ENCODE results near the gene ZNF665.
"Not testable (repeated sequence)": the region's sequence is repeated elsewhere in the genome, so short reads cannot be mapped to it uniquely, and the experiment has no call there.

ZNF665 gene

GRCh38 chr19:53192771-53193534 lies at the start of gene ZNF665:
Gene ZNF665, minus strand, starts transcription at chr19:53193358. Its CDS starts 10,460 bp downstream, at chr19:53182898.
- Mint-ChIP-seq H3K4me1 (ENCODE audit: low read depth) (peaks cover 33% of the 10 kb centered on the region), H3K36me3 (ENCODE audit: low read depth) (peaks cover 46% of the 10 kb centered on the region), H3K9me3 (peaks cover 34% of the 10 kb centered on the region), H3K4me3 (peak within 1 kb of the TSS; percentile 77), H3K27me3 (peaks cover 3% of the 10 kb centered on the region), H3K27ac (peak within 1 kb of the TSS; percentile 91)
- intact Hi-C loops (cut with micrococcal nuclease): loop anchor here (5.0 to 10.0 kb wide), 4 partner anchors 36 to 228 kb away; partner anchors contain the start of genes ZNF347, ZNF525, ZNF816 and ZNF845

GRCh38 chr19:53237114-53237777 lies 44.1 kb upstream of the ZNF665 start:
- intact Hi-C loops (cut with micrococcal nuclease): no loop called here
- Mint-ChIP-seq H3K4me3 (no peak overlapping the region), H3K36me3 (ENCODE audit: low read depth) (peaks cover 42% of the 10 kb centered on the region), H3K27me3 (no peaks in the 10 kb centered on the region), H3K9me3 (peaks cover 98% of the 10 kb centered on the region), H3K27ac (no peak overlapping the region), H3K4me1 (ENCODE audit: low read depth) (no peaks in the 10 kb centered on the region)

DNA sequence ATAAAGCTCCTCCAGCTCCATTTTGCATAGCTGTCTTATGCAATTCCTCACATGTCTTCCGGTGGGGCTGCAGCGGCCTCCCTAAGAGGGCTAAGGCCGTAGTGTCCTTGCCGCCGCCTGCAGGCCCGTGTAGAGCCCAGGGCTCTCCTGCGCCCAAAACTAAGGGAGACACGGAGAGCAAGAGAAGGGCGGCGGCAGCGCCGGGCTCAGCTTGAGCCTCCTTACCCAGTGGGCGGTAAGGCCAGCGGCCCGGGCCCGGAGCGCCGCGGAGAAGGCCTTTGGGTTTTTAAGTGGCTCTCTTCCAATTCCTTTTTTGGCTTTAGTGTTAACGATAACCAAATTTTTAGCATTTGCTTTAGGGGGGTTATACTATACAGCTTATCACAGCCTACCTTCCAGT lies 31.4 kb upstream of the ZNF665 start:
- Mint-ChIP-seq H3K27ac (no peak overlapping the region), H3K9me3 (peaks cover 95% of the 10 kb centered on the region), H3K27me3 (no peaks in the 10 kb centered on the region), H3K4me3 (no peak overlapping the region), H3K36me3 (ENCODE audit: low read depth) (no peaks in the 10 kb centered on the region), H3K4me1 (ENCODE audit: low read depth) (no peaks in the 10 kb centered on the region)
- intact Hi-C loops (cut with micrococcal nuclease): no loop called here

GRCh38 chr19:53222716-53223115 lies 29.6 kb upstream of the ZNF665 start:
- H3K9me3 Mint-ChIP-seq: peaks cover 92% of the 10 kb centered on the region

DNA sequence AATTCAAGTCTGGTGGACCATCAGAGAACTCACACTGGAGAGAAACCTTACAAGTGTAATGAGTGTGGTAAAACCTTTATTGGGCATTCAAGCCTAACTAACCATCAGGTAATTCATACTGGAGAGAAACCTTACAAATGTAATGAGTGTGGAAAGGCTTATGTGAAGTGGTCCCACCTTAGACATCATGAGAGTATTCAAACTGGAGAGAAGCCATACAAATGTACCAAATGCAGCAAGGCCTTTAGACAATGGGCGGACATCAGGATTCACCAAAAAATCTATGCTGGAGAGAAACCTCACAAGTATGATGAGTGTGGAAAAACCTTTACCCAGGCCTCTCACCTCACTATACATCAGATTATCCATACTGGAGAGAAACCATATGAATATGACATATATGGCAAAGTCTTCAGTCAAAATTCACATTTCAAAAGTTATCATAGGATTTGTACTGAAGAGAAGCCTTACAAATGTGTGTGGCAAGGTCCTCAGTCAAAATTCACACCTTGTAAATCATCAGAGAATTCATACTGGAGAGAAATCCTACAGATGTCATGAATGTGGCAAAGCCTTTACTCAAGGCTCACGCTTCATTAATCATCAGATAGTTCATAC lies 19.7 kb upstream of the ZNF665 start:
- H3K27me3 Mint-ChIP-seq: no peaks in the 10 kb centered on the region
- no peaks in the 10 kb centered on the region for H3K4me1 Mint-ChIP-seq (ENCODE audit: low read depth)
- peaks cover 64% of the 10 kb centered on the region for H3K36me3 Mint-ChIP-seq (ENCODE audit: low read depth)
- H3K27ac Mint-ChIP-seq: no peak overlapping the region
- peaks cover 88% of the 10 kb centered on the region for H3K9me3 Mint-ChIP-seq
- intact Hi-C loops (cut with micrococcal nuclease): no loop called here
- H3K4me3 Mint-ChIP-seq: no peak overlapping the region

More at GRCh38 chr19:53222716-53223115, 29.6 kb upstream of the ZNF665 start:
- intact Hi-C loops (cut with micrococcal nuclease); H3K27me3 Mint-ChIP-seq; H3K27ac Mint-ChIP-seq; H3K4me1 Mint-ChIP-seq (ENCODE audit: low read depth); H3K36me3 Mint-ChIP-seq (ENCODE audit: low read depth); H3K4me3 Mint-ChIP-seq: not testable (repeated sequence)

DNA sequence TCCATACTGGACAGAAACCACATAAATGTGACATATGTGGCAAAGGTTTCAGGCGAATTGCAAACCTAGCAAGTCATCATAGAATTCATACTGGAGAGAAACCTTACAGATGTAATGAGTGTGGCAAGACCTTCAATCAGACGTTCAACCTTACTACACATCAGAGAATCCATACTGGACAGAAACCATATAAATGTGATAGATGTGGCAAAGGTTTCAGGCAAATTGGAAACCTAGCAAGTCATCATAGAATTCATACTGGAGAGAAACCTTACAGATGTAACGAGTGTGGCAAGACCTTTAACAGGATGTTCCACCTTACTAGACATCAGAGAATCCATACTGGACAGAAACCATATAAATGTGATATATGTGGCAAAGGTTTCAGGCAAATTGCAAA lies 18.4 kb upstream of the ZNF665 start:
- H3K9me3 Mint-ChIP-seq: peaks cover 95% of the 10 kb centered on the region
- H3K27me3 Mint-ChIP-seq; H3K27ac Mint-ChIP-seq; H3K4me3 Mint-ChIP-seq; intact Hi-C loops (cut with micrococcal nuclease); H3K4me1 Mint-ChIP-seq (ENCODE audit: low read depth): not testable (repeated sequence)
- H3K36me3 Mint-ChIP-seq (ENCODE audit: low read depth): peaks cover 73% of the 10 kb centered on the region

- Mint-ChIP-seq H3K27ac (peak overlapping the region; percentile 100), H3K4me3 (peak overlapping the region; percentile 99), H3K4me1 (ENCODE audit: low read depth) (peaks cover 24% of the 10 kb centered on the region), H3K27me3 (peaks cover 3% of the 10 kb centered on the region), H3K9me3 (peaks cover 32% of the 10 kb centered on the region), H3K36me3 (ENCODE audit: low read depth) (peaks cover 64% of the 10 kb centered on the region)
- intact Hi-C loops (cut with micrococcal nuclease): loop anchor here (5.0 to 10.0 kb wide), 7 partner anchors 55 to 550 kb away; partner anchors contain the start of genes ZNF160, ZNF525, ZNF677 and ZNF816
Observed at GRCh38 chr19:53196777-53197396, 3.7 kb upstream of the ZNF665 start.

- Mint-ChIP-seq H3K36me3 (ENCODE audit: low read depth) (peaks cover 62% of the 10 kb centered on the region), H3K4me3 (no peak overlapping the region), H3K9me3 (peaks cover 28% of the 10 kb centered on the region)
Observed at GRCh38 chr19:53195265-53195903, 2.2 kb upstream of the ZNF665 start.

DNA sequence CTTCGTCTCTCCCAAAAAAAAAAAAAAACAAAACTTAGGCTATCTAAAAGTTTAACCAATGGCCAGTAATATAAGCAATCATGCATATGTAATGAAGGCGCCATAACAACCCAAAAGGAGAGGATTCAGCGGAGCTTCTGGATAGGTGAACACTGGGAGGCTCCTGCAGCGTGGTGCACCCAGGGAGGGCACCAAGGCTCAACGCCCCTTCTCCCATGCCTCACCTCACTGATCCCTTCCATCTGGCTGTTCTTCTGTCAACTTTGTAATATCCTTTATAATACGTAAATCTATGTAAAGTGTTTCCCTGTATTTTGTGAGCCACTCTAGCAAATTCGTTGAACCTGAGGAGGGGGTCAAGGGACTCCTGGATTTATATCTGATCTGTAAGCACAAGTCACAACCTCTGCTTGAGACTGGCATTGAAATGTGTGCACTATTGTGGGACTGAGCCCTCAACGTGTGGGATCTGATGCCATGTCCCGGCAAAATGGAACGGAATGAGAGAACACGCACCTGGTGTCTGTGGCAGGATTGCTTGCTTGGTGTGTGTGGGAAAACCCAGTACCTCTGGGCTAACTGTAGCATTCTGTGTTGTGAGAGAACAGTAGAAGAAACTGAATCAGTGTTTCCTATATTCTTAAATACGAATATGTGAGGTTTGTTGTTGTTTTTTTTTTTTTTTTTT lies 521 bp upstream of the ZNF665 start:
- Mint-ChIP-seq H3K4me3 (peak overlapping the region; percentile 77), H3K27me3 (peaks cover 3% of the 10 kb centered on the region), H3K9me3 (peaks cover 33% of the 10 kb centered on the region), H3K27ac (peak overlapping the region; percentile 91), H3K36me3 (ENCODE audit: low read depth) (peaks cover 53% of the 10 kb centered on the region), H3K4me1 (ENCODE audit: low read depth) (peaks cover 32% of the 10 kb centered on the region)
- intact Hi-C loops (cut with micrococcal nuclease): loop anchor here (5.0 to 10.0 kb wide), 4 partner anchors 36 to 229 kb away; partner anchors contain the start of genes ZNF347, ZNF525, ZNF816 and ZNF845

More at GRCh38 chr19:53195265-53195903, 2.2 kb upstream of the ZNF665 start:
- intact Hi-C loops (cut with micrococcal nuclease): loop anchor here (1.0 to 10.0 kb wide), 8 partner anchors 57 to 552 kb away; partner anchors contain the start of genes ZNF160, ZNF525, ZNF677 and ZNF765
- Mint-ChIP-seq H3K27ac (no peak overlapping the region), H3K27me3 (peaks cover 3% of the 10 kb centered on the region), H3K4me1 (ENCODE audit: low read depth) (peaks cover 26% of the 10 kb centered on the region)

DNA sequence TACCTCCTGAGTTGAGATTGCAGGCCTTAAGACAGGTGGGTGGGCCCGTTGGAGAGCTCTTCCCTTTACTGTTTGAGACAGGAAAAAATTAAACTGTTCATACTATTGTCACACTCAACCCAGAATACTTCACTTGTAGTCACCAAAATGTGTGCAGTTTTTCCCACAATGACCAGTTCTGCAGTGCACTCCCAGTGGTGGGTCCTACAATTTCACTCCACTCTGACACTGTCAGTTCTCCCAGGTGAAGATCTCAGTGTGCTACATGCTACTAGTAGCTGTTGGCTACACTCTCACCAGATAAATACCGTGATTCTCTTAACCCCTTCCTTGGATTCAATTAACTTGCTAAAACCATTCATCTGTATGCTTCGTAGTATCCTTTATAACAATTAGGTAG lies 2.9 kb downstream of the ZNF665 start:
- peaks cover 41% of the 10 kb centered on the region for H3K9me3 Mint-ChIP-seq
- H3K27me3 Mint-ChIP-seq: peaks cover 3% of the 10 kb centered on the region
- peaks cover 34% of the 10 kb centered on the region for H3K36me3 Mint-ChIP-seq (ENCODE audit: low read depth)
- H3K4me3 Mint-ChIP-seq: no peak overlapping the region
- H3K4me1 Mint-ChIP-seq (ENCODE audit: low read depth): peaks cover 32% of the 10 kb centered on the region
- no peak overlapping the region for H3K27ac Mint-ChIP-seq
- intact Hi-C loops (cut with micrococcal nuclease): loop anchor here (5.0 to 10.0 kb wide), 4 partner anchors 33 to 225 kb away; partner anchors contain the start of genes ZNF347, ZNF525, ZNF816 and ZNF845

GRCh38 chr19:53189691-53190198 lies 3.4 kb downstream of the ZNF665 start:
- H3K4me3 Mint-ChIP-seq, H3K27ac Mint-ChIP-seq, H3K27me3 Mint-ChIP-seq: not testable (repeated sequence)
- Mint-ChIP-seq H3K36me3 (ENCODE audit: low read depth) (peaks cover 34% of the 10 kb centered on the region), H3K4me1 (ENCODE audit: low read depth) (peaks cover 32% of the 10 kb centered on the region), H3K9me3 (peaks cover 46% of the 10 kb centered on the region)
- intact Hi-C loops (cut with micrococcal nuclease): loop anchor here (5.0 to 10.0 kb wide), 4 partner anchors 32 to 225 kb away; partner anchors contain the start of genes ZNF347, ZNF525, ZNF816 and ZNF845

GRCh38 chr19:53185155-53185882 lies 7.8 kb downstream of the ZNF665 start:
- H3K27ac Mint-ChIP-seq; intact Hi-C loops (cut with micrococcal nuclease); H3K27me3 Mint-ChIP-seq; H3K4me3 Mint-ChIP-seq: not testable (repeated sequence)
- H3K36me3 Mint-ChIP-seq (ENCODE audit: low read depth): peaks cover 43% of the 10 kb centered on the region
- H3K9me3 Mint-ChIP-seq: peaks cover 63% of the 10 kb centered on the region
- H3K4me1 Mint-ChIP-seq (ENCODE audit: low read depth): peaks cover 12% of the 10 kb centered on the region
